PC-9 (cell line): ENCODE measurements around the gene HPCAL1.

Experiments used
- EZH2 ChIP-seq: fragments of 200-600 bp; sonication (generic); IDR thresholded peaks from 2 replicates; pipeline ENCODE4 v1.8.0; 2017; ENCODE audit warnings: antibody characterized with exemption, low read depth
- TF ChIP-seq, protein P1 (sequence below): fragments of 200-600 bp; sonication (generic); conservative IDR thresholded peaks from 2 replicates; pipeline ENCODE4 v1.6.1; 2017; ENCODE audit warnings: mixed run types, antibody characterized with exemption, mild to moderate bottlenecking, moderate library complexity

DNA sequence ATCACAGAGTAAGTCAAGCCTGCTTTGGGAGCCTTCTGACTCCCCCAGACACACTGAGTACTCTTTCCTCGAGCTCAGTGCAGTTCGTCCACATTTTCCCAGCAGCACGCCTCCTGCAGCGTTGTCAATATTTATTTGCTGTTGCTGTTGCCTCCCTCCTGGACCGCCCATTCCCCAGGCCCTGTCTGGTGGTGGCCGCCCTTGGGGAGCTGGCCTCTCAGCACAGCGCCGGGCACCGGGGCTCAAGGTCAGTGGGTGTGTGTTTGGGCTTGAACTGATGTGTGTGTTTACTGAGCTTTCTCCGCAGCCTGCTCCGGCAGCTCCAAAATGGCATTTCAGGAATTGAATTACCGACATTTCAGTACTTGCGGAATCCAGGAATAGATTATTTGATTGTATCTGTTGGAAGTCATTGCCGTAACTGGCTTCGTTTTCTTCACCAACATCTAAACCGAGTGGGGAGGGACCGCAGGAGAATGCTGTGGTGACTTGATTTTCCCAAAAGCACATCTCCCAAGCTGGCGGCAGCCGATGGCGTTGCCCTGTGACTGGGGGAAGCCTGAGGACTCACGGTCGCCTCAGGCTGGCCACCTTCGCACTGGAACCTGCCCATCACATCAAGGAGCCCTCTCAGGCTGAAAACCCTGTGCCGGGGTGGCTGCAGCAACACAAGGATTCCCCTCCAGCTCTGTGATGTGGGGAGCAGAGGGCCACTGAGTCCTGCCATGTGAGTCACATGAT lies 66.0 kb downstream of the HPCAL1 start:
- TF ChIP-seq, protein P1, sequence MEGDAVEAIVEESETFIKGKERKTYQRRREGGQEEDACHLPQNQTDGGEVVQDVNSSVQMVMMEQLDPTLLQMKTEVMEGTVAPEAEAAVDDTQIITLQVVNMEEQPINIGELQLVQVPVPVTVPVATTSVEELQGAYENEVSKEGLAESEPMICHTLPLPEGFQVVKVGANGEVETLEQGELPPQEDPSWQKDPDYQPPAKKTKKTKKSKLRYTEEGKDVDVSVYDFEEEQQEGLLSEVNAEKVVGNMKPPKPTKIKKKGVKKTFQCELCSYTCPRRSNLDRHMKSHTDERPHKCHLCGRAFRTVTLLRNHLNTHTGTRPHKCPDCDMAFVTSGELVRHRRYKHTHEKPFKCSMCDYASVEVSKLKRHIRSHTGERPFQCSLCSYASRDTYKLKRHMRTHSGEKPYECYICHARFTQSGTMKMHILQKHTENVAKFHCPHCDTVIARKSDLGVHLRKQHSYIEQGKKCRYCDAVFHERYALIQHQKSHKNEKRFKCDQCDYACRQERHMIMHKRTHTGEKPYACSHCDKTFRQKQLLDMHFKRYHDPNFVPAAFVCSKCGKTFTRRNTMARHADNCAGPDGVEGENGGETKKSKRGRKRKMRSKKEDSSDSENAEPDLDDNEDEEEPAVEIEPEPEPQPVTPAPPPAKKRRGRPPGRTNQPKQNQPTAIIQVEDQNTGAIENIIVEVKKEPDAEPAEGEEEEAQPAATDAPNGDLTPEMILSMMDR = no peak
- TF ChIP-seq EZH2 = no peak
